HG03439 (cell line): Measurements from ENCODE around the gene NUP42.
A peak's percentile ranks its signal among the peaks of the same experiment; 100 is the strongest.

Experiments used
- ATAC-seq: cut with Tn5 transposase; IDR thresholded peaks from one replicate; pipeline ENCODE4 v1.9.1; 2021; ENCODE audit warnings: mild to moderate bottlenecking, moderate library complexity; ENCODE audit not compliant: unreplicated experiment

The NUP42 gene

GRCh38 chr7:23232966-23233365 lies 51.1 kb downstream of the NUP42 start:
- ATAC-seq: no peak

- peak; percentile 90 for ATAC-seq
Measured at GRCh38 chr7:23234569-23235296, 52.9 kb downstream of the NUP42 start.

GRCh38 chr7:23235813-23236221 lies 54.0 kb downstream of the NUP42 start:
- ATAC-seq: no peak

GRCh38 chr7:23237000-23237399 lies 55.2 kb downstream of the NUP42 start:
- ATAC-seq: no peak

- no peak for ATAC-seq
Measured at GRCh38 chr7:23238983-23239652, 57.3 kb downstream of the NUP42 start.

GRCh38 chr7:23239698-23240097 lies 57.9 kb downstream of the NUP42 start:
- no peak for ATAC-seq

GRCh38 chr7:23242321-23242720 lies 60.5 kb downstream of the NUP42 start:
- no peak for ATAC-seq

- no peak for ATAC-seq
Measured at GRCh38 chr7:23242935-23243334, 61.1 kb downstream of the NUP42 start.

- no peak for ATAC-seq
Measured at GRCh38 chr7:23246555-23246954, 64.7 kb downstream of the NUP42 start, which contains the start of gene GPNMB. TSS of gene GPNMB (plus strand) at chr7:23246775. CDS start at chr7:23246858, 83 bp downstream.

GRCh38 chr7:23247046-23247602 lies 65.3 kb downstream of the NUP42 start:
- ATAC-seq: no peak

GRCh38 chr7:23247603-23248335 lies 65.9 kb downstream of the NUP42 start:
- ATAC-seq: no peak

GRCh38 chr7:23249486-23249885 lies 67.6 kb downstream of the NUP42 start:
- no peak for ATAC-seq
